ENCODE results near the gene SLC27A2.
A peak's percentile ranks its signal among the peaks of the same experiment; 100 is the strongest.
"Not testable (repeated sequence)": the region's sequence is repeated elsewhere in the genome, so short reads cannot be mapped to it uniquely, and the experiment has no call there.

The SLC27A2 gene

DNA sequence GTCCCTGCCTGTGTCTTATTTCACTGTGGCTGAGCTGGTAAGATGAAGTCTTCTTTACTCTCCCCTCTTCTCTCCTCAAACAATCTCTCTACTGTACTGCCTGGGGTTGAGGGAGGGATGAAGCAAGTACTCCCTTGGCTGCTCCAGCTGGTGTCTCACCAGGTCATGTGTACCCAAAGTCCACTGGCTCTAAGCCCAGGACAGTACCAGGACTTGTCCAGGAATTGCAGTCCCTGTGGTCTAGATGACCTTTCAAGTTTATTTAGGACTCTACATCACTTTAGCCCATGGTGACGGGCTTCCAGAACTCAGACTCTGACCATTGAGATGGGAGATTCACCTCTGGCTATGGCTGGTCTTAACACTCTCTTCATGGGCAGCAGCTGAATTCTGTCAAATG is 17.5 kb upstream of the SLC27A2 start:
- no peak for DNase-seq

DNA sequence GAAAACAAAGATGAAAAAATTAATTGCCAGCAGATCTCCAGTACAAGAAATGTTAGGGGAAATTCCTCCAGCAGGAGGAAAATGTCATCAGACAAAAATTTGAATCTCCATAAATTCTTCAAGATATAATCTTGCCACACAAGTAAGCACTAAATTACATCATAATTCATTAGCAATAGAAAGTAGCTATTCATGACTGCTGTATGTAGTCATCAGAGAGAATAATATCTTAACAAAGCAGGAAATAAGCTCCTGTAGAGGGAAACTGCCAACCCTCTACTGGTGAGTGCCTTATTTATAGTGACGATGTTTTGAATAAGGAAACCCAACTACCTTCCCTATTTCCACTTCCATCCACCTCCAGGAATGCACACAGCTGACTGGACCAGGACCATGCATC is 15.8 kb upstream of the SLC27A2 start:
- DNase-seq, result no peak

DNA sequence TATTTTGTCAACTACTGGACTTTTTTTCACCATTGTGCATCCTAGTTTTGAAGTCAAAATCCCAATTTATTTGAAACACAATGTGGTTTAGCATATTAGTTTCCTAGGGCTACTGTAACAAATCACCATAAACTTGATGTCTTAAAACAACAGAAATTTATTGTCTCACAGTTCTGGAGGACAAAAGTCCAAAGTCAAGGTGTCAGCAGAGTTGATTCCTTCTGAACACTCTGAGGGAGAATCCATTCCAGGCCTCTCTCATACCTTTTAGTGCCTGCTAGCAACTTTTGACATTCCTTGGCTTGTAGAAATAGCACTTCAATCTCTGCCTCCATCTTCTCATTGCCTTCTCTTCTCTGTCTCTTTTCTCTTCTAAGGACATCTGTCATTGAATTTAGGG is 14.9 kb upstream of the SLC27A2 start:
- no peak for DNase-seq

DNA sequence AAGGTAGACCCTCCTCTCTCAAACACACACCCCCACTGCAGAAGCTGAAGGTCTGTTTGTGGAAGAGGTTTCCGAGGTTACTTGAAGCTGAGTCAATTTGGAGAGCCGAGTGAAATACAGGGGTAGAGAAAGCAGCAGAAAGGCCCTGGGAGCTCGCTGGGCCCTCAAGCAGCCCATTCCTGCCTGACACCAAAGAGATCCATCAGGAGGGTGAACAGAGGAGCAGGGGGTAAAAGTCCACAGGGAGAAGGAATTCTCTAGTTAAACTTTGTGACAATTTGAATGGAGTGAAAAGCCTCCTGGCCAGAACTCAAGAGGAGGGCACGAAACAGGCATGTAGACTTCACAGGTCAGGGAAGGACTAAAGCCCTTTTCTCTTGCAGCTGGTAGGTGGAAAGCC is 13.6 kb upstream of the SLC27A2 start:
- DNase-seq, result no peak

DNA sequence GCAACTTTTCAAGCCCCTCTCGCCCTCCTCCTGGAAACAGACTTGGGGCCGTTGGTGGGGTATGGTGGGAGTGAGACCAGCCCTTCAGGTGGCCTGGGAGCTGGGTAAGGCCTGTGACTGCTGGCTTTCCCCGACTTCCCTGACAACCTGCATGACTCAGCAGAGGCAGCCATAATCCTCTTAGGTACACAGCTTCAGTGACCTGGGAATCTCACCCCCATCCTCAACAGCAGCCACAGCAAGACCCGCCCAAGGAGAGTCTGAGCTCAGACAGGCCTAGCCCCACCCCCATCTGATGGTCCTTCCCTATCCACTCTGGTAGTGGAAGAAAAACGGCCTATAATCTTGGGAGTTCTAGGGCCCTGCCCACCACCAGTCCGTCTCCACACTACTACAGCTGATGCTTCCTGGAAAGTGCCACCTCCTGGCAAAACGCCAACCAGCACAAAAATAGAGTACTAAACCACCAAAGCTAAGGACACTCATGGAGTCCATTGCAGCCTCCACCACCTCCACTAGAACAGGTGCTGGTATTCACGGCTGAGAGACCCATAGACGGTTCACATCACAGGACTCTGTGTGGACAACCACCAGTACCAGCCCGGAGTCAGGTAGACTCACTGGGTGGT is 13.1 kb upstream of the SLC27A2 start:
- no peak for DNase-seq

DNA sequence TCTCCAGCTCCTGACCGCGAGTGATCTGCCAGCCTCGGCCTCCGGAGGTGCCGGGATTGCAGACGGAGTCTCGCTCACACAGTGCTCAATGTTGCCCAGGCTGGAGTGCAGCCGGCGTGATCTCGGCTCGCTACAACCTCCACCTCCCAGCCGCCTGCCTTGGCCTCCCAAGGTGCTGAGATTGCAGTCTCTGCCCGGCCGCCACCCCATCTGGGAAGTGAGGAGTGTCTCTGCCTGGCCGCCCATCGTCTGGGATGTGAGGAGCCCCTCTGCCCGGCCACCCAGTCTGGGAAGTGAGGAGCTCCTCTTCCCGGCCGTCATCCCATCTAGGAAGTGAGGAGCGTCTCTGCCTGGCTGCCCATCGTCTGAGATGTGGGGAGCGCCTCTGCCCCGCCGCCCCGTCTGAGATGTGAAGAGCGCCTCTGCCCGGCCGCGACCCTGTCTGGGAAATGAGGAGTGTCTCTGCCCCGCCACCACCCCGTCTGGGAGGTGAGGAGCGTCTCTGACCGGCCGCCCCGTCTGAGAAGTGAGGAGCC is 9.6 kb upstream of the SLC27A2 start:
- not testable (repeated sequence) for DNase-seq

DNA sequence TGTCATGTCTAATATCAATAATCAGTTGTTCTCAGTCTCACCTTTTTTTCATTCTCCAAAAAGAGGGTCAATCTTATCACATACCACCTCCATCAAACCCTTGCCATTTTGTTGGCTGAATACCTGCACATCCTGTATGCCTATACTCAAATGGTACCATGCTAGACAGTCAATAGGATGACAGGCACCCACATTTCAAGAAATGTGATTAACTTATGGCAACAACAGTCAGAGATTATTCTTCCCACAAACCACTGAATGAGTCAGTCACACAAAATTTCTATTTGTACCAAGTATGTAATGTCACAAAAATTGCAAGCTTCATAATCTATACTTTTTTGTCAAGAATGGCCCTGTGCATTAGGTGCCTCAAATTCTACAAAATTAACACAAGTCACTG is 5.1 kb upstream of the SLC27A2 start:
- DNase-seq, result no peak

DNA sequence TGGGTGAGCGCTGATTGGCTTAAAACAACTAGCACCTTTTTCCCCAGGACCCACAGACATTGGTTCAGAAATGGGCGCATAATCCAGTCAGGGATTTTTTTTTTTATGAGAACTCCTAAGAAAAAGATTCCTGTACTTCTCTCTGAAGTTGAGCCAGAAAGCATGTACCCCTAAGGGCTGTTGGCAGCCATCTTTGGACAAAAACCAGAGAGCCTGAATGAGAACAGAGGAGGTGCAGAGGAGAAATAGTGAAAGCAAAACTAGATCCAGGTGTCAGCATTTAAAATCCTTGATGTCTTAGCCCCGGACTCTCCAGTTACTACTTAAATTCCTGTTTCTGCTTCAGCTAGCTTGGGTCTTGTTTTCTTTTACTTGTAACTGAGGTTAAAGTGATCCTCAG is 1.9 kb upstream of the SLC27A2 start:
- DNase-seq, result no peak

DNA sequence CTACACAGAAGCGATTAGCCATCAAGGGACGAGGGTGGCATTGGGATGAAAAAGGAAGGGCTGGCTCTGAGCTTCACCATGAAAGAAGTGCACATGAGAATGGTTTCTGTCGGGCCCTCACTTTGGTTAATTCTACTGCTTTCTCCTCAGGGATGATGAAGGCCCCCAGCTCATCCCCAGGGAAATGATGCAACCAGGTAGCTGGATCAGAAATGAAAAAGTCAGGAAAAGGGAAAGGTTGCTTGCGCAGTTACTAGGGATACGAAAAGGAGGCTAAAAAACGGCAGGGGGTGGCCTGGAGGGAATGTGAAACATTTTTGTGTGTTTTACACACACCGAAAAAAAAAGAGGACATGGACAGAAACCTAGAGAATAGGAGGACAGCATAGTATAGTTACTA is 1.4 kb upstream of the SLC27A2 start:
- no peak for DNase-seq

DNA sequence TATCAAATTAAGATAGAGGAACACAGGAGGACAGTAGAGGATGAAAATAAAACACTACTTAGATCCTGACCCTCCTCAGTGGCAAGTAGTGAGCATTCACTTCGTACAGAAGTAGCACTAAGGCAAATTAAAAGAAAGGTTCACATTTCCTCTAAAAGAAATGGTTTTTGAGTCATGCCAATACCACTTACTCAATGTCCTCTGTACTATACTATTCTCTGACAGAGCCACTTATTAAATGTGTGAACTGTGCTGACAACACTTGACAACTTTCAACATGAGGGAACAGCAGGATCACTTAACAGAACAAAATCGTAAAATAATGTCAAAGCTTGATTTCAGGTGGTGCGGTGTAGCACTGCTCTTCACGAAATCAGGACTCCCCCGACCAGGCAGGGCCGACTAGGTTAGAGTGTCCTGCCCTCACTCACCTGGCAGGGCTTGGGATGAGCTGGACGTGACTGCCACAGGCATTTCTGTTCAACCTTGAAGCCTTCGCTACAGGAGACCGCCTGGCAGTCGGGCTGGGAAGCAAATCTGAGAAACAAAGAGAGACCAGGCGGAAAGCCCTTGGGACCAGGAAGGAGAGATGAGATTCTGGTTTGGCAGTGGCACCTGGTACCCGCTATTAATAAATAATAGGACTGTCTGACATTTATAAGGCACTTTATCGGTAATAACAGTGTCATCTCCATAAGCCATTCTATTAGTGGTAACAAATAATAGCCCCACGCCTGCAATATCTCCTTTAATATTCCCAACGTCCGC is 611 bp upstream of the SLC27A2 start:
- no peak for DNase-seq

DNA sequence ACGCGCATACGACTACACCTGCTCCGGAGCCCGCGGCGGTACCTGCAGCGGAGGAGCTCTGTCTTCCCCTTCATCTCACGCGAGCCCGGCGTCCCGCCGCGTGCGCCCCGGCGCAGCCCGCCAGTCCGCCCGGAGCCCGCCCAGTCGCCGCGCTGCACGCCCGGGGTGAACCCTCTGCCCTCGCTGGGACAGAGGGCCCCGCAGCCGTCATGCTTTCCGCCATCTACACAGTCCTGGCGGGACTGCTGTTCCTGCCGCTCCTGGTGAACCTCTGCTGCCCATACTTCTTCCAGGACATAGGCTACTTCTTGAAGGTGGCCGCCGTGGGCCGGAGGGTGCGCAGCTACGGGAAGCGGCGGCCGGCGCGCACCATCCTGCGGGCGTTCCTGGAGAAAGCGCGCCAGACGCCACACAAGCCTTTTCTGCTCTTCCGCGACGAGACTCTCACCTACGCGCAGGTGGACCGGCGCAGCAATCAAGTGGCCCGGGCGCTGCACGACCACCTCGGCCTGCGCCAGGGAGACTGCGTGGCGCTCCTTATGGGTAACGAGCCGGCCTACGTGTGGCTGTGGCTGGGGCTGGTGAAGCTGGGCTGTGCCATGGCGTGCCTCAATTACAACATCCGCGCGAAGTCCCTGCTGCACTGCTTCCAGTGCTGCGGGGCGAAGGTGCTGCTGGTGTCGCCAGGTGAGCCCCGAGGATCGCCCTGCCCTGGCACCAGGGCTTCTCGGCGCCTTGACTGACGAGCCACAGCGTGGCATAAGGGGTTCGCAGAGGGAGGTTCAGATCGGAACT is 420 bp downstream of the SLC27A2 start:
- DNase-seq, result peak; percentile 42

DNA sequence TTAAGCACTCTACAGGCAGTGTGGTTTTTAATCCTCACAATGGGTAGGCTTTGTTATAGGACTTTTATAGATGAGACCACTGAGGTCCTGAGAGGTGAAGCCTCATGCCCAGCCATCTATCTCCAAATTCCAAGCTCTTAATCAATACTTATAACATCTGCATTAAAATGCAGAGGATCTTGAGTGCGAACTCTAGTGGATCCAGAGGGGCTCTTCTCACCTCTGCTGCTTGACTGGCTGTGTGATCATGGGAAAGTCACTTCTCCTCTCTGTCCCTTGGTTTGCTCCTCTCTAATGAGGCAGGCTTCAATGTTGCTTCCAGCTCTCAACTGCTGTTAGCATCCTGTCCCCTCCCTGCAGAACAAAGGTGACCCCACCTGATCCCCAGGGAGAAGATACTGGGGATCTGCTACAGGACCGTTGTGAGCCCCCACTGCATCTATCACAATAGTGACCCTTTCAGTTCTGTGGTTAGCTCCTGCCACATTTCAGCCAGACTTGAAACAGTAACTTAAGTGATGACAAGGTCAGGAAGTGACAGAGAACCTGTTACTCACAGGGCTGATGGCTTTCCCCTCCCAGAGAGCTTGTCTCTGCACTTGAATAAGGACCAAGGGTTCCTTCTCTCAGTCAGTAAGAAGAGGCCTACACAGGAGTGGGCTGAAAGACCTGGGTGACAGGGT is 1.3 kb downstream of the SLC27A2 start:
- no peak for DNase-seq

DNA sequence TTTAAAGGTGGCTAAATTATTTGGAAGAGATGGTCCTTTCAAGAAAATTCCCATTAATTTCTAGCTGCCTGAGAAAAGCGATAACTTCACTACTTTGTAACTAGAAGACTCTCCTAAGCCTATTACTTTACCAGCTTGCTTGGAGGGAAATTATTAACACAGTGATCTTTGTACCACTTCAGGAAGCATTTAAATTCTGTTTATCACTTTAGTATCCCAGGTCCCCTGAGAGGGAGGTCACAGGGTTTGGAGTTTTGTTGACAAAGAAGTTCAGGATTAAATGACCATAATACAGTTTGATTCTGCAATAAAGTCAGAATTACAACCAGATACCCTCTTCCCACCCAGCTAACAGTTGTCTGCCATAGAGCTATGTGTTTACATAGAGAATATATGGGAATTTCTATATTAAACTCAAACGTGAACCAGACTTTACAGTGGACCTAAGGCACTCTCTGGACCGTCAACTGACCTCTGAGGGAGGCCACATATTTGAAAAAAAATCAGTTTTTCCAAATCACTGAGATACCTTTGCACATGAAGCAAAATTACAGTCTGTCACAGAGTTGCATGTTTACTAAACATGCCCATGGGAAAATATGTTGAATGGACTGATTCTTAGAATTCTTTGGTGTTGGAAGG is 3.0 kb downstream of the SLC27A2 start:
- no peak for DNase-seq

DNA sequence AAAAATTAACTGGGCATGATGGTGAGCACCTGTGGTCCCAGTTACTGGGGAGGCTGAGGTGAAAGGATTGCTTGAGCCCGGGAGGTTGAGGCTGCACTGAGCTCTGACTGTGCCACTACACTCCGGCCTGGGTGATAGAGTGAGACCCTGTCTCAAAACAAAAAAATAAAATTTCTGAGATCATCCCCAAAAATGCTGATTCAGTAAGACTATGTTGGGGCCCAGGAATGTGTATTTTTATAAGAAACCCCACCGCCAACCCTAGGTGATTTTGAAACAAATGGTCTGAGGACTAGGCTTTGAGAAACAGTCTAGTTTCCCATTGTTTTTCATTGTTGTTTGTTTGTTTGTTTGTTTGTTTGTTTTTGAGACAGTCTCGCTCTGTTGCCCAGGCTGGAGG is 4.1 kb downstream of the SLC27A2 start:
- no peak for DNase-seq

DNA sequence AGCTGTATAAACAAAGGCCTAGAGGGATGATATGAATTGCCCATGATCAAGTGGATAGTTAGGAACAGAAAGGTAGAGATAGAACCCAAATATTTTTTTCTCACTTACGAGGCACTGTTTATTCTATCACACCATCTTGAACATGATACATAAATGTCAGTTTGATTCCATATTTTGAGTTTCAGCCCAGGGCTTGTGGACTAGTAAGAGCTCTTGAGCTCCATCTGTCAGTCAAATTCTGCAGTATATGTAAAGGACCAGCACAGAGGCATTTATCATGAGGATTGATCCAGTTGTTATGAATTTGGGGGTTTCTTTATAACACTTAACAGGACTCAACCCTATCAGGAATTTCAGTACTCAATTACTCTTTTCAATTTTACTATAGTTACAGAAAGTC is 4.8 kb downstream of the SLC27A2 start:
- no peak for DNase-seq

DNA sequence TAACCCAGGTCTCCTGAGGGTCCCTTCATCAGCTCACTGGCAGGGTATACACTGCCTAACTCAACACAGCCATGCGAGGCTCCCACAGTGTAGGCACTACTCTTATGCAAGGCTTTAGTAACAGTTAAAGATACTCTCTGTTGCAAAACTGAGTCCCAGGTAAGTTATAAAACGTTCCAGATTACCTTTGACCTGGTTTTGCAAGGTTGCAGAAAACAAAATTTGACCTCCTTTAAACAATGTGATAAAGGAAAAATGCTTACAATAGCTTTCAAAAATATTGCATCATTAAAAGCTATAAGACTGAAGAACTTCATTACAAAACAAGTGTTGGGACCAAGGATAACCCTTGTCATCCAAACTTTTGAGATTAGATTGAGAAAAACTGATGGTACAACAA is 5.5 kb downstream of the SLC27A2 start:
- DNase-seq, result no peak

DNA sequence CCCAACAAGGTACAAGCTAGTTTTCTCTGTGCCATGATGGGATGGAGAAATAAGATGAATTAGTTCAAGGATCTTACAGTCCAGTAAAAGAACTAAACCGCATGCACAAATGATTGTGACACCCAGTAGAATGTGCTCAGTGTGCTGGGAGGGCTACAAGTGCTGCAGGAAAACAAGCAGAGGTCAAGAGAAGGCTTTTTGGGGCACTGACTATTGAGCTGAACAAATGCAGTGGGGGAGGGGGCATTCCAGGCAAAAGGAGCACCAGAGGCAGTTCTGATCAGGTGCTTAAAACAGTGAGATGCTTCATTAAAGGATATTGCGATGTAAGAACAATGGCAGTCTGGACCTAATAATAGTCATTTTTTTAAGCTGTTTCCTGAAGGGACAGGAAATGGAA is 6.0 kb downstream of the SLC27A2 start:
- no peak for DNase-seq

DNA sequence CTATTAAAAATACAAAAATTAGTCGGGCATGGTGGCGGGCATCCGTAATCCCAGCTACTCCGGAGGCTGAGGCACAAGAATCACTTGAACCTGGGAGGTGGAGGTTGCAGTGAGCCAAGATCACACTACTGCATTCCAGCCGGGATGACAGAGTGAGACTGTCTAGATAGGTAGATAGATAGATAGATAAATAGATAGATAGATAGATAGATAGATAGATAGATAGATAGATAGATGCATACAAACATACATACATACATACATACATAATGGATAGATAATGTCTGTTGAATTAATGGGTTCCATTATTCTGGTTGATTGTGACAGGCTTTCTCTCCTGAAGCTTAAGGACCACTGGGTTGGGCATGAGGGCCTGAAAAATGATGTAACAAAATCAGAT is 6.8 kb downstream of the SLC27A2 start:
- not testable (repeated sequence) for DNase-seq

DNA sequence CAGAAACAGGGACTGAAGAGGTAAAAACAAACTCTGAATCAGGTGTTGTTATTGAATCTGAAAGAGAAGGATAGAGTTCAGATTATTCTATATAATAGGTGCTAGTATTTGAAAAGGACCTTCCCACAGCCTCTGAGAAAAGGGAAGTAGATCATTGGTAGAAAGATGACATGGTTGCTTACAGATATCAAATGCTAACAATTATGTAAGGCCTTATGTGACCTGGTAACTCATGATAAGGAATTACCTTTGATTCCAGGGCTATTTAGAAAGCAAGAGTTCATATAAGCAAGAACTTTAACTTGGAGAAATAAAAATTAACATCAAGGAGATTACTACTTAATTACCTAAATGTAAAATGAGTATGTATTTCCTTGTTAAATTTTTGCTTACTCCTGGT is 7.6 kb downstream of the SLC27A2 start:
- DNase-seq, result no peak

DNA sequence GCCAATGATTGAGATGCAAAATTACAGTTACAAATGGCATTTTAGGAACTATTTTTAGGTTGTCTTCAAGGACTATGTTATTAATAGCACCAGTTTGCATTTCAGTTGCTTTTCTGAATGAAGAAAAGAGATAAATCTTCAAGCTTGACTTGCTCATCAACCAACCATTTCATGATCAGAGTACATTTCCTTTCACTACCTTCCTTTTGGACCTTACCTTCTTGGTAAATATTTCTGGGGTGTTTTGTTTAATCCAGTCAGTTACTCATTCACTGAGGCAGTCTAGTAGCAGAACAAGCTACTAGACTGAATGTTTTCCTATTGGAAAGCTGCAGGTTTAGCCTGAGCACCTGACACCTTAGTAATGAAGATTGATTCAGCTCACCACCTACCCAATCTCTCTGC is 8.2 kb downstream of the SLC27A2 start:
- no peak for DNase-seq

DNA sequence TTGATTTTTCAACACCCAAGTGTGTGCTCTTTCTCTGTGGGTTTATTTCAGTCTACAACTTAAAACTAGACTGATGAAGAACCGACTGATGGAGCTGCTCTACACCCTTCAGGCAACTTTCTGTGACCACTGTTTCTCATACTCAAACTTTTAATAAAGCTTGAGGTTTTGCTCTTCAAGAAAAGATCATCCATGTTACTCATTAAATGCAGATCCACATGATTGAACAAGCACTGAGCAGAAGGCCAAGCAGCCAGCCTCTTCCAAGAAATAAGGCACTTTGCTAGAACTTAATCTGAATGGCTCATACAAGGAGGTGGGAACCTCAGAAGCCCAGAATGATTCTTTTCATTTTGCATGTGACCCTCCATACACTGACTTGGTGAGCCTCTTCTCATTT is 8.7 kb downstream of the SLC27A2 start:
- no peak for DNase-seq

DNA sequence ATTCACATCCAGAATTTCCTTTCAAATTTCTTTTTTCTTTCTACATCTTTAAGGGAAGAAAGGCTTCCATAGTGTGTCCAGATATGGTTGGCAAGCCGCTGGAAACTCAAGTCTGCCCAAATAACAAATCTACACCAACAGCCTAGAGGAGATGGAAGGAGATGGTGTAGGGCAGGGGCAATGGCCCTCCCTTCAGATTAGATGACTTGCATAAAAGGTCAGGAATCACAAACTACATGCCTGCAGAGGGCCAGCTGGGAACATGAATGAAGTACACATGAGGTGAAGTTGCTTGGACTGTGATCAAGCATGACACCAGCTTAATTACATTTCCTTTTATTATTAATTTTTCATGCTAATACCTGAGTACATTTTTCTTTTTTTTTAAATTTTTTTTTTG is 10.2 kb downstream of the SLC27A2 start:
- DNase-seq, result no peak

Measured in stimulated activated CD4-positive, alpha-beta T cell treated with anti-CD3 and anti-CD28 coated beads, Interleukin-4, amount 100 ng/mL, for 1 hour (primary cell).